ENCODE results near the gene RBM47. TPM values are rescaled to one million over a fixed set of nuclear protein-coding genes. Genes with fewer than 3 reads are reported as not detected.

The RBM47 gene
- total RNA-seq, 2 experiments from 2014 or later = 0.27 to 0.92 TPM

DNA sequence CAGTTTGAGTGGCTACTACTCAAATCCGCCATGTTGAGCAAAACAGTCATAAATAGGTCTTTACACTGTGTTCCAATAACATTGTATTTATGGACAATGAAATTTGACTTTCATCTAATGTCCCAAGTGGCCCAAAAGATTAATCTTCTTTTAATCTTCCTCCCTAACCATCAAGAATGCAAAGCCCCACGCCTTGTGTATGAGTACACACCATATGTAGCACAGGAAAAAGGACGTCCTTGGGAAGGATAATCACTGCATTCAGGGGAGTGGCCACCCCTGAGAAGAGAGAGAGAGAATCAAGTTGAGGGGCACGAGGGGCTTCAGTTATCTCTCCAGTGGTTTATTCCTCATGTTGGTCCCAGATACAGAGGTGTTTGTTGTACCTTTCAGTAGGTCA, 33.1 kb downstream of the RBM47 start:
- TF ChIP-seq, protein P1, sequence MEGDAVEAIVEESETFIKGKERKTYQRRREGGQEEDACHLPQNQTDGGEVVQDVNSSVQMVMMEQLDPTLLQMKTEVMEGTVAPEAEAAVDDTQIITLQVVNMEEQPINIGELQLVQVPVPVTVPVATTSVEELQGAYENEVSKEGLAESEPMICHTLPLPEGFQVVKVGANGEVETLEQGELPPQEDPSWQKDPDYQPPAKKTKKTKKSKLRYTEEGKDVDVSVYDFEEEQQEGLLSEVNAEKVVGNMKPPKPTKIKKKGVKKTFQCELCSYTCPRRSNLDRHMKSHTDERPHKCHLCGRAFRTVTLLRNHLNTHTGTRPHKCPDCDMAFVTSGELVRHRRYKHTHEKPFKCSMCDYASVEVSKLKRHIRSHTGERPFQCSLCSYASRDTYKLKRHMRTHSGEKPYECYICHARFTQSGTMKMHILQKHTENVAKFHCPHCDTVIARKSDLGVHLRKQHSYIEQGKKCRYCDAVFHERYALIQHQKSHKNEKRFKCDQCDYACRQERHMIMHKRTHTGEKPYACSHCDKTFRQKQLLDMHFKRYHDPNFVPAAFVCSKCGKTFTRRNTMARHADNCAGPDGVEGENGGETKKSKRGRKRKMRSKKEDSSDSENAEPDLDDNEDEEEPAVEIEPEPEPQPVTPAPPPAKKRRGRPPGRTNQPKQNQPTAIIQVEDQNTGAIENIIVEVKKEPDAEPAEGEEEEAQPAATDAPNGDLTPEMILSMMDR (IDR thresholded peaks at IDR 0.05) = no peak
- no peaks in the 10 kb centered on the region for H3K27me3 ChIP-seq (ENCODE audit: control insufficient read depth in 1 of 2, insufficient read depth in 2 of 2, low read length in 2 of 2)
- Mint-ChIP-seq H3K4me1 (ENCODE audit: low read depth) (no peaks in the 10 kb centered on the region), H3K27me3 (no peaks in the 10 kb centered on the region), H3K27ac (no peak overlapping the region), H3K4me3 (no peak overlapping the region), H3K9me3 (peaks cover 2% of the 10 kb centered on the region), H3K36me3 (ENCODE audit: low read depth) (no peaks in the 10 kb centered on the region)
- H3K36me3 ChIP-seq (ENCODE audit: insufficient read depth, low read length) = no peaks in the 10 kb centered on the region
- ATAC-seq (ENCODE audit: poor library complexity) (no peak), DNase-seq (no peak)
- H3K4me1 ChIP-seq (ENCODE audit: insufficient read depth, low read length) = no peaks in the 10 kb centered on the region
- ChIA-PET POLR2A (no interaction called here), CTCF (no interaction called here)
- intact Hi-C loops (cut with DNase I, micrococcal nuclease) = no loop called here
- no peak overlapping the region for H3K4me3 ChIP-seq (ENCODE audit: low read length)
- H3K9me3 ChIP-seq (ENCODE audit: control insufficient read depth in 1 of 2, insufficient read depth in 1 of 2, low read length in 2 of 2) = no peaks in the 10 kb centered on the region
- H3K27ac ChIP-seq (ENCODE audit: low read depth in 1 of 2, low read length in 2 of 2) = no peak overlapping the region

DNA sequence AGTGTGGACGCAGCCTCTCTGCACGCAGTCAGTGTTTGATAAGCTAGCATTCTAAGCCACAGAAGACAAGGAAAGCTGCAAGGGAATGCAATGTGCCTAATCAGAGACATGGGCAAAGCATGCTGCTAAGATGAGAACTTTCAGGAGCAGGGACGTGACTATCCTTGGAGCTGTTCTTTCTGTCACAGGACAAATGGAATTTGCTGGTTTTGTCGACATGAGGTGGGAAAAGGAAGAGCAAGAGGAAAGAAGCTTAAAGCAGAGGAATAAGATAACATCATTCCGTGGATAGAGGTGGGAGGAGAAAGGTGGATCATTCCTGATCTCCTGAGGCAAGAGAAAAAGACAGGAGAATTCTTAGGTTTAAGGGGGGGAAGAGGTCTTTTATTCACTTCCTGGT, 33.7 kb downstream of the RBM47 start:
- no peak for ATAC-seq (ENCODE audit: poor library complexity)
- no peak overlapping the region for H3K4me3 Mint-ChIP-seq
- Histone ChIP-seq H3K4me1 (ENCODE audit: insufficient read depth, low read length) (no peaks in the 10 kb centered on the region), H3K27ac (ENCODE audit: low read depth in 1 of 2, low read length in 2 of 2) (no peak overlapping the region), H3K36me3 (ENCODE audit: insufficient read depth, low read length) (no peaks in the 10 kb centered on the region), H3K27me3 (ENCODE audit: control insufficient read depth in 1 of 2, insufficient read depth in 2 of 2, low read length in 2 of 2) (no peaks in the 10 kb centered on the region), H3K4me3 (ENCODE audit: low read length) (no peak overlapping the region), H3K9me3 (ENCODE audit: control insufficient read depth in 1 of 2, insufficient read depth in 1 of 2, low read length in 2 of 2) (no peaks in the 10 kb centered on the region)
- H3K27ac Mint-ChIP-seq = no peak overlapping the region
- TF ChIP-seq, protein P1 (IDR thresholded peaks at IDR 0.05) = no peak
- CTCF ChIA-PET = no interaction called here
- no peaks in the 10 kb centered on the region for H3K36me3 Mint-ChIP-seq (ENCODE audit: low read depth)
- H3K4me1 Mint-ChIP-seq (ENCODE audit: low read depth) = no peaks in the 10 kb centered on the region
- POLR2A ChIA-PET = no interaction called here
- H3K27me3 Mint-ChIP-seq = no peaks in the 10 kb centered on the region
- H3K9me3 Mint-ChIP-seq = peaks cover 2% of the 10 kb centered on the region
- no peak for DNase-seq
- intact Hi-C loops (cut with DNase I, micrococcal nuclease) = no loop called here

DNA sequence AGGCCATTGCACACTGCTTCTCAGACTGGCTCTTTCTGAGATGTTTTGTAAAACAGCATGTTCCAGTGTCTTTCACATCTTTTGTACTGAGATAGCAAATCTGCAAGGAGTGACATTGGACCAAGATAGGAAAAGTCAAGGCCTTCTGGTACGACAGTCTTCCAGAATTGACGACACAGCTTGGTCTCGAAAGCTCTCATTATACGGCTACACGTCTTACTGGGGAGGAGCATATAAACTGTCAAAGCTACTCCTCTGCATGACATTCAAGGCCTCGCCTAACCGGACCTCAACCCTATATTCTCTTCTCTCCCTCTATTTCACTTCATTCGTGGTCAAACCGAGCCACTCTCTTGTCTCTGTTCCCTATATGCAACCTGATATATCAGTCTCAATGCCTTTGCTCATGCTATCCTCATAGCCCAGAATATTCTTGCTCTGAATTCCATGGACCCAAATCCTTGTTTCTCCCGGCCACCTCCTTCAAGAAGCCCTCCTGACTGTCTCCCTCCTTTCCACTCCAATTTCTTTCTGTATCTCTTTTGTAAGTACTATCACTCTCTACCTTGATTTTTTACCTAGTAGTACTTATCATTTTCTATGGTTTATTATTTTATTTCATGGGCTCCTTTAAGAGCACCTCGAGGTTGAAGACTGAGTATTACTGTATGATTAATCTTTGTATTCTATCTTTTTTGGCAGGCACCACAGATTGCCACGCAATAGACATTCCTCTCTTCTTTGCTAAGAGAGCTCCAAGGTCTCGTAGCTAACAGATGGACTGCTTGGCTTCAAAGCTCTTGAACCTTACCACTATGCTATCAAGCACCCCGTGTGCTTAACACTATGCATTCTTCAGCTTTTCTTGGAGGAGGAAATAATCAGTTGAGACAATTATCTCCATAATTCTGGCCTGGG, 35.1 kb downstream of the RBM47 start:
- Mint-ChIP-seq H3K4me1 (ENCODE audit: low read depth) (no peaks in the 10 kb centered on the region), H3K4me3 (no peak overlapping the region), H3K36me3 (ENCODE audit: low read depth) (no peaks in the 10 kb centered on the region), H3K27me3 (no peaks in the 10 kb centered on the region), H3K9me3 (peaks cover 2% of the 10 kb centered on the region), H3K27ac (no peak overlapping the region)
- no peak for ATAC-seq (ENCODE audit: poor library complexity)
- ChIA-PET POLR2A (no interaction called here), CTCF (no interaction called here)
- Histone ChIP-seq H3K36me3 (ENCODE audit: insufficient read depth, low read length) (no peaks in the 10 kb centered on the region), H3K27me3 (ENCODE audit: control insufficient read depth in 1 of 2, insufficient read depth in 2 of 2, low read length in 2 of 2) (no peaks in the 10 kb centered on the region), H3K4me1 (ENCODE audit: insufficient read depth, low read length) (no peaks in the 10 kb centered on the region), H3K27ac (ENCODE audit: low read depth in 1 of 2, low read length in 2 of 2) (no peak overlapping the region), H3K4me3 (ENCODE audit: low read length) (no peak overlapping the region), H3K9me3 (ENCODE audit: control insufficient read depth in 1 of 2, insufficient read depth in 1 of 2, low read length in 2 of 2) (no peaks in the 10 kb centered on the region)
- intact Hi-C loops (cut with DNase I, micrococcal nuclease) = no loop called here
- TF ChIP-seq, protein P1 (IDR thresholded peaks at IDR 0.05) = no peak
- no peak for DNase-seq

Measured in CD4-positive, alpha-beta T cell (primary cell).